H54 (cell line): ENCODE results near the gene FAM185A.
"Not testable (repeated sequence)": the region's sequence is repeated elsewhere in the genome, so short reads cannot be mapped to it uniquely, and the experiment has no call there.

ENCODE experiments used
- DNase-seq: peaks from one replicate; pipeline ENCODE4 v3.0.0; 2011; ENCODE audit warnings: low spot score, mixed read lengths; ENCODE audit not compliant: insufficient read length
- FAIRE-seq: peaks from 3 replicates; lab custom pipeline; 2011; peaks lifted over from hg19 to GRCh38; lab: Jason Lieb, UNC
- POLR2A ChIP-seq: IDR thresholded peaks from 2 replicates; pipeline ENCODE4 v1.6.1; 2011; ENCODE audit warnings: low read depth, mild to moderate bottlenecking, low read length

FAM185A gene

GRCh38 chr7:102748605-102749444, at the start of gene FAM185A:
Gene FAM185A (plus strand): TSS chr7:102748999. CDS start chr7:102749208, 209 bp downstream.
- TF ChIP-seq POLR2A = peak; percentile 15; the same call in 1 of the 2 replicates
- FAIRE-seq (peak; percentile 96), DNase-seq (peak; percentile 47)

DNA sequence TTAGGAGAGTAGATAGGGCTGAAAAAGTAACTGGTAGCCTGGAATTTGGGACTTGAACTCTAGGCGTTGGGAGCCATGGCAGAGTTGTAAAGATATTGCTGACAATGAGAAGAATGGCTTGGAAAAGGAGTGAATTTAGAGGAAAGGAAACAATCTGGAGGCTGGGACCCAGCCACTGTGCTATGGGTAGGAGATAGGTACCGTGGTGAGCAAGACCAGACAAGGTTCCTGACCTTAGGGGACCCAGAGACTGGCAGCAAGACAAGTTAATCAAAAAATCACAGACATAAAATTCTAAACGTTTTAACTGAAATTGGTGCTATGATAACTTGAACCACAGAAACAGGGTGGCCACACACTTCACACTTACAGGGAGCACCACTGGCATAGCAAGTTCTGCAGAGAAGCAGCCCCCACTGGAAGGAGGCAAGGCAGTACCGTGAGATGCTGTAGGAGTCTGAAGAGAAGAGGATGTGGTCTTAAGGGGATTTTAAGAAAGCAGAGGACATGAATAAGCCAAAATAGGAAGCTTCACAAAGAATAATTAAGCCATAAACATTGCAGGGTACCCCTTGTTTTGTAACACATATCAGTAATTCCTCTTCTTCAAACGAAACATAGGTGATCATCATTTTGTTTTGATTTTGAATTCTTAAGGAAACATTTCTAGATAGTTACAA, 35.6 kb upstream of the FAM185A start:
- FAIRE-seq, DNase-seq: not testable (repeated sequence)

- peak; percentile 100 for FAIRE-seq
- DNase-seq = not testable (repeated sequence)
Observed at GRCh38 chr7:102713691-102714080, 35.1 kb upstream of the FAM185A start.

GRCh38 chr7:102714774-102715522, 33.9 kb upstream of the FAM185A start:
- DNase-seq, FAIRE-seq: not testable (repeated sequence)

DNA sequence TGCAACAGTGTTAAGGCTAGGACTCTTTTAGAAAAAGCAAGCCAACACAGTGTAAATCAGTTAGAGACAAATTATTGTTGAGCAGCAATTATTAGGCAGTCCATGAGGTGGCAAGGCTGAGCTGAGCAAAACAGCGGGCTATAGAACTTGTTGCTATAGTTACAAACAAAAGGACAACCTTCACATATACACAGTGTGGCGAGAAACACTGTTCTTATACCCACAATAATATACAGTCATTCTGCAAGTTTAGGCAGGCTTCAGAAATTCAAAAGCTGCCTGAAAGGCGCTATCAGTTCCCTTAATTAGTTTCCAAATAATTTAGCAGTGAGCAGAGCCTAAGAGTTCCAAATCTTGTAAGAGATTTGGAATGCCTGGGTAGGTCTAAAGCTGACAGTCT, 33.1 kb upstream of the FAM185A start:
- not testable (repeated sequence) for FAIRE-seq, DNase-seq

DNA sequence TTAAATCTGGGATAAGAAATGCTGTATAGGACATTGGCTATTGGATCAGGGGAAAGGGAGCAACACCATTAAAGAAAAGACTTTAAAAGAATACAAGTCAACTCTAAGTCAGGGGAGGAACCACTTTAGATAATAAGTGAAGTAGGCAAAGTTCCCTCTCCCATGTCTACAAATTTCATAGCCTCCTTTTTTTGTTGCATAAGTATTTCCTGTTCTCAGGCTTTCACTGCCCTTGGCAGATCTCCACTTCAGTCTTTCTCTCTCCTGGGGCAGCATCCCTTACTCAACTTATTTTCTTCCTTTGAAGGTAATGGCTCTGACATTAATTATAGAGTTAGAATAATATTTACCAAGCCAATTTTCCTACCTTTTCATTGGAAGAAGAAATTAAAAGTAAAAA, 30.3 kb upstream of the FAM185A start:
- not testable (repeated sequence) for DNase-seq, FAIRE-seq

DNA sequence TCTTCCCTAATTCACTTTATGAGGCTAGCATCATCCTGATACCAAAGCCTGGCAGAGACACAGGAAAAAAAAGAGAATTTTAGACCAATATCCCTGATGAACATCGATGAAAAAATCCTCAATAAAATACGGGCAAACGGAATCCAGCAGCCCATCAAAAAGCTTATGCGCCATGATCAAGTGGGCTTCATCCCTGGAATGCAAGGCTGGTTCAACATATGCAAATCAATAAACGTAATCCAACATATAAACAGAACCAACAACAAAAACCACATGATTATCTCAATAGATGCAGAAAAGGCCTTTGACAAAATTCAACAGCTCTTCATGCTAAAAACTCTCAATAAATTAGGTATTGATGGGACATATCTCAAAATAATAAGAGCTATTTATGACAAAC, 22.6 kb upstream of the FAM185A start:
- FAIRE-seq, DNase-seq: not testable (repeated sequence)

DNA sequence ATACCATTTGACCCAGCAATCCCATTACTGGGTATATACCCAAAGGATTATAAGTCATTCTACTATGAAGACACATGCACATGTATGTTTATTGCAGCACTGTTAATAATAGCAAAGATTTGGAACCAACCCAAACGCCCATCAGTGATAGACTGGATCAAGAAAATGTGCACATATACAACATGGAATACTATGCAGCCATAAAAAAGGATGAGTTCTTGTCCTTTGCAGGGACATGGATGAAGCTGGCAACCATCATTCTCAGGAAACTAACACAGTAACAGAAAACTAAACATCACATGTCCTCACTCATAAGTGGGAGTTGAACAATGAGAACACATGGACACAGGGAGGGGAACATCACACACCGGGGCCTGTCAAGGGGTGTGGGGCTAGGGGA, 19.1 kb upstream of the FAM185A start:
- not testable (repeated sequence) for DNase-seq, FAIRE-seq

GRCh38 chr7:102730431-102730830, 18.4 kb upstream of the FAM185A start:
- DNase-seq = not testable (repeated sequence)
- peak; percentile 71 for FAIRE-seq

DNA sequence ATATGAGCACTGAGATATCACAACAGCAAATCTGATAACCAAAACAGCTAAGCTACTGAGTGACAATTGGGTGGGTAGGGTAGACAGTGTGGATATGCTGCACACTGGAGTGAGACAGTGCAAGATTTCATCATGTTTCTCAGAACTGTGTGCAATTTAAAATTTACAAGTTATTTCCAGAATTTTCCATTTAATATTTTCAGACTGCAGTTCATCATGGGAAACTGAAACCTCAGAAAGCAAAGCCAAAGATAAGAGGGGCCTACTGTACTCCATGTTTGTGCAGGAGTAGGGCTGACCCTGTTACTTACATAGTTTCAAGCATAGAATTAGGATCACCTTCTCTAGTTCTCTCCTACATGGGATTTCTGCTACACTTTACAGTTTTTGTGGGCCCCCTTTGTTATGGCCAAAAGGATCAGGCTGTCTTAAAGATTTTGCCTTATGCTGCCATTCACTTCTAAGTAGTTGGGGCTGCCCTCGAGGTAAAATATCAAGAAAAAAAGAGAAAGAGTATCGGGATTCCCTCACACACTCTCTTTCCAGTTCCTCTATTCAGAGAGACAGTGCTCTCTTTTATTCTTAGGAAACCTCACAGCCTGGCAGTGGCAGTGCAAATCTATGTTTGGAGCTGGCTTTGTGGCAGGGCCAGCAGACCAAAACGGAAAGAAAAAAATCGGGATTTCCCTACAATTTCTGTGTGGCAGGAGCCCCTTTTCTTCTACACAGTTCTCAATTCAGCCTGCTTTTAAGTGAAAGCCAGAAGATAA, 6.6 kb upstream of the FAM185A start:
- not testable (repeated sequence) for DNase-seq
- FAIRE-seq = peak; percentile 65

- not testable (repeated sequence) for FAIRE-seq, DNase-seq
Observed at GRCh38 chr7:102743861-102744260, 4.9 kb upstream of the FAM185A start.

DNA sequence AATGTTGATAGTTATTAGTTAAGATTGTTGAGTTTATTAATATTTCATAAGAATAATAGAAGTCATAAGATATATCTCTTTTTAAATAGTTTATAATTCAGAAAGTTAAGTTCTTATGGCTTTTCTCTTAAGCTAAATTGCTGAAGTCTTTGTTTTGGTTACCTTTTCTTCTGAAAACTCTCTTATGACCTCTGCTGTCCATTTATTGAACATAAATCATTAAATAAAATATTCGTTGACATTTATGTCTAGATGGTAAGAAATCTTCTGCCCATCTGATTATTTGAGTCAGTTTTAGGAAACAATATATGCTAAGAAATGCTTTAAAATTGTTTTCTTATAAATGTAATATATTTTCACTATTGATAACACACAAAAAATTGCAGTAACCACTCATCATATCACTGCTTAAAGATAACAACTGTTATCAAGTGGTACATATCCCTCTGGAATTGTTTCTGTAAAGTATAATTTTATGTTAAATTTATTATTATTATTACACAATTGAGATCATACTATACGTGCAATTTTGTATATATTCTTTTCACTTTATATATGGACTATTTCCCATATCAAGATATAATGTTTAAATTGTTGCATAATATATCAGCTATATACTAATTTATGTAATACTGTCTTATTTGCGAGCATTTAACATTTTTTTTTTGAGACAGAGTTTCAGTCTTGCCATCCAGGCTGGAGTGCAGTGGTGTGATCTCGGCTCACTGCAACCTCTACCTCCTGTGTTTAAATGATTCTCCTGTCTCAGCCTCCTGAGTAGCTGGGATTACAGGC, 3.1 kb upstream of the FAM185A start:
- DNase-seq, FAIRE-seq: not testable (repeated sequence)

DNA sequence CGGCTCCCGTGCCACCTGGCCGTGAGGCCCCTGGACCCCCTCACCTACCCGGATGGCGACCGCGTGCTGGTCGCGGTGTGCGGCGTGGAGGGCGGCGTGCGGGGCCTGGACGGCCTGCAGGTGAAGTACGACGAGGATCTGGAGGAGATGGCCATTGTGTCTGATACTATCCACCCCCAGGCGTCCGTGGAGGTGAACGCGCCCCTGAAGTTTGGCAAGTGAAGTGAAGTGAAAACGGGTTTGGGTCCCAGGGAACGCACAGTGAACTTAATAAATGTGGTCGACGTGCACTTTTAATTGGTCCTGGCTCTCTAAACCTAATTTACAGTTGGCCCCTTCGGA, 617 bp downstream of the FAM185A start:
- DNase-seq, FAIRE-seq: not testable (repeated sequence)

GRCh38 chr7:102758227-102758626, 9.4 kb downstream of the FAM185A start:
- not testable (repeated sequence) for DNase-seq
- FAIRE-seq = peak; percentile 55

DNA sequence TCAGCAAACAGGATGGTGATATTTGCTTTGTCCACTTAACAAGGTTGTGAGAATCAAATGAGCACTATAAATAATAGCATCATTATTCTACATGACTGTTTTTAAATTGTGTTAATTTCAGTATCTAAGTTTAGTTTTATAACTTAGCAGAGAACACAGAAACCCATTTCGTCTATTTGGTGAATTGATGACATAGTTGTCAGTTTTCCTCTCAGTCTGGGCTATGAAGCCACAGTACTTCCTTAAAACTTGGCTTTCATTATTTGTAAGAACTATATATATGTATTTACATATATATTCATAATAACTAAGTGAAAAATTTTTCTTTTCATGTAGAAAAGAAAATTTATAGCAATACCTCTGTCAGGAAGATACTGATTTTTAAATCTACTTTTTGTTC, 11.1 kb downstream of the FAM185A start:
- not testable (repeated sequence) for DNase-seq, FAIRE-seq

DNA sequence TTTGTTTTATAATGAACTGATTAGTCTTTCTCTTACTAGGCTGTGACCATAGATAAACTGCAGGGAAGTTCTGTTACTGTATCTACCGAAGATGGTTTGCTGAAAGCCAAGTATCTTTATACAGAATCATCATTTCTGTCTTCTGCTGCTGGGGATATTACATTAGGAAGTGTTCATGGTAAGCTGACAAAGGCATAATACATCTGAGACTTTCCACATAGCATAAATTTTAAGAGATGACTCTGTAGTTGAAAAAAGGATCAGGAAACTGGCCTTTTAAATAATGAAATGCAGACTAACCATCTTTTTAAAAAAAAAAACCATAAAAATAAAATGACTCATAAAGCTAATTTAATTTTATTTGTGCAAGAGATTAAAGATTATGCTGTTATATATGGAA, 12.4 kb downstream of the FAM185A start:
- FAIRE-seq = peak; percentile 50
- not testable (repeated sequence) for DNase-seq

- DNase-seq = not testable (repeated sequence)
- peak; percentile 43 for FAIRE-seq
Observed at GRCh38 chr7:102763295-102763905, 14.6 kb downstream of the FAM185A start.

- DNase-seq = not testable (repeated sequence)
- FAIRE-seq = peak; percentile 78
Observed at GRCh38 chr7:102769657-102770192, 20.9 kb downstream of the FAM185A start.
